Activated CD8-positive, alpha-beta memory T cell treated with anti-CD3 and anti-CD28 coated beads for 24 hours (primary cell): ENCODE data around the gene SENP8.
A peak's percentile ranks its signal among the peaks of the same experiment; 100 is the strongest.
"Not testable (repeated sequence)": the region's sequence is repeated elsewhere in the genome, so short reads cannot be mapped to it uniquely, and the experiment has no call there.

Experiments used
- DNase-seq: peaks from one replicate; pipeline ENCODE4 v3.0.0-alpha.2; 2020

The SENP8 gene

DNA sequence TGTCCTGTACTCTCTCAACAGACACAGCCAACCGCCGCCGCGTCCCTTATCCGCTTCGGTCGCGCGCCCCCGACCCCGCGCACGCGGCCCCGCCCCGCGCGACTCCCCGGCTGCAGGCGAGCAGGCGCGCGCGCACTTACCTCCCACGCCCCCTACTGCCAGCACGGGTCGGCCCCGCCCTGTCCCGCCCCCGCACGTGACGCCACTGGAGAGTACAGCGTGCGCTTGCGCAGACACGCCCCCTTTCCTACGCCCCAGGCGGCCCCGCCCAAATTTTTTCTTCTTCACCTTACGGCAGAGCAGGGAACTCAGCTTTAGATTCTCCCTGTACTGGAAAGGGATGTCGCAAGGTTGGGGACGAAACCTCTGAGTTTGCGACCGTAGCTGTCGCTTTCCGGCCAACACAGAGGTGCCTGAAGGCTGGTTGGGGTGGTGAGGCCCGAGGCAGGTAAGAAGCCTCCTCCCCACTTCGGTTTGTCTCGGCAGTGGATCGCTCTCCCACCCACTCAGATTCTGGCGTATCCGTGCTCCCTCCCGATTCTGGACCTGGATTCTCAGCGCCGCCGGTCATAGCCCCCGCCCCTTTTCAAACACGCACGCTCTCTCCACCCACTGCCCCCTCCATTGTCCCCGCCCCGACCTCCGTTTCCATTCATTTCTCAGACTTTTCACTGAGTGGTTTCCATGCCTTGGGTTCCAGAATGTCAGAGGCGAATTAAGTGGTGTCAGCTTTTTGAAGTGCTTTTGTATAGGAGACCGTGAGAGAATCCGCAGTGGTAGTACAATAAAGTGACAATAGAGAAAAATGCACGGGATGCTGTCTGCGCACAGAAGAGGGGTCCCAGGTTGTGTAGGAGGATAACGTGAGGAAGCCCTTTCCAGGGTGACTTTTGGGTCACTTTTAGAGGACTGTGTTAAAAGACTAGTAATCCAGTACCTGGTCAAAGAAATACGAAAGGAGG, at the start of gene SENP8, which contains the start of gene MYO9A:
SENP8 (plus strand) TSS at position 387 of the 962 bp plus-strand sequence. CDS start 21,221 bp downstream, outside the sequence.
MYO9A (minus strand) TSS at position 134 of the 962 bp plus-strand sequence. CDS start 71,587 bp downstream, outside the sequence.
- peak; percentile 100 for DNase-seq

DNA sequence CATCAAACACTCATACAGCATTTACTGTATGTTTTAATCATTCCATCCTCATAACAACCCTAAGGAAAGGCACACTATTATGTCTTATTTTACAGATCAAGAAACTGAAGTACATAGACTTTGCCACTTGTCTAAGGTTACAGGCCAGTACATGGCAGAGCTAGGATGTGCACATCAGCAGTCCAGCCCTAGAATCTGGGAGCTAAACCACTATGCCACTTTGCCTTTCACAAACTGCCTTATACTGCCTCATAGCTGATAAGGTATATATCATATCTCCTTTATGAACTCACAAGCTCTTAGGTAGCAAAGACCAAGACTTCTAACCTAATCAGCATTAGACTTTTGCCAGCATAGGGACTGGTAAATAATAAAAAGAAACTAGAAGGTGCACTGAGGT, 49.3 kb upstream of the SENP8 start:
- DNase-seq: no peak

GRCh38 chr15:72070817-72071447, 47.3 kb upstream of the SENP8 start:
- no peak for DNase-seq

- DNase-seq: not testable (repeated sequence)
These were observed 46.8 kb upstream of the SENP8 start for GRCh38 chr15:72071448-72071825.

DNA sequence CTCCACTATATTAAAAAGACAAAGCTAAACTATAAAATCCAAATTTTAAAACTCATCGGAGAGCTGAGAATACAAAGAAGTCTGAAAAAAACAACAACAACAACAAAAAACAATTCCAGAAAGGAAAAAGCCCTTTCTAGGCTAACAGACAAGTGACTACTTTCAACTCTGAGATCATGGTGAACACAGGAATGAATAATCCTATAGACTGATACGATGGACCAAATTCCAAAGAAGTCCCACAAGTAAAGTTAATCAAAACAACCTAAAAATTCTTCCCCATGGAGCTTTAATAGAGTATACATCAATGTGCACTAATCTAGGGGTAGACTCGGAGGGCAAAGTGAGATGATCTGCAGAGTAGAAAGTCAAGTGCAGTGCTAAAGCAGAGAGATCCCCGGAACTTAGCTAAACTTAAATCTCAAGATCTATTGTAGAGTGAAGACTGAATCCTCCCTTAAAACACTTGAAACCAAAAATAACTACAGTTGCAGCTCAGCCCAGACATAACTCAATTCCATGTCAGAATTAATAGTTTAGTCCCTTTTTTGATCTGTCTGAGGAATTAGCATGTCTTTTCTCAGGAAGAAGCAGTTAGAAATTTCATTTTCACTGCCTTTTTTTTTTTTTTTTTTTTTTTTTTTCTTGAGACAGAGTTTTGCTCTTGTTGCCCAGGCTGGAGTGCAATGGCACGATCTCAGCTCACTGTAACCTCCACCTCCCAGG, 43.7 kb upstream of the SENP8 start:
- no peak for DNase-seq

DNA sequence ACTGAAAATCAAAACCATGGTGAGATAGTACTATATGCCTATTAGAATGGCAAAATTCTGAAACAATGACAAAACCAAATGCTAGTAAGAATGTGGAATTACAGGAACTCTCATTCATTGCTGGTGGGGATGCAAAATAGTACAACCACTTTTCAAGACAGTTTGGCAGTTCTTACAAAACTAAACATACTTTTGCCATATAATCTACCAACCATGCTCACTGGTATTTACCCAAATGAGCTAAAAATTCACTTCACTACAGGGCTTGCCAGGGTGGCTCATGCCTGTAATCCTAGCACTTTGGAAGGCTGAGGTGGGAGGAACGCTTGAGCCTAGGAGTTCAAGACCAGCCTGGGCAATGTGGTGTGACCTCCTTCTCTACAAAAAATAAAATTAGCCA, 40.3 kb upstream of the SENP8 start:
- DNase-seq: no peak

- DNase-seq: no peak
These were observed 39.3 kb upstream of the SENP8 start for GRCh38 chr15:72078887-72079286.

- DNase-seq: no peak
These were observed 36.0 kb upstream of the SENP8 start for GRCh38 chr15:72082176-72082575.

- DNase-seq: no peak
These were observed 32.0 kb upstream of the SENP8 start for GRCh38 chr15:72086010-72086697.

DNA sequence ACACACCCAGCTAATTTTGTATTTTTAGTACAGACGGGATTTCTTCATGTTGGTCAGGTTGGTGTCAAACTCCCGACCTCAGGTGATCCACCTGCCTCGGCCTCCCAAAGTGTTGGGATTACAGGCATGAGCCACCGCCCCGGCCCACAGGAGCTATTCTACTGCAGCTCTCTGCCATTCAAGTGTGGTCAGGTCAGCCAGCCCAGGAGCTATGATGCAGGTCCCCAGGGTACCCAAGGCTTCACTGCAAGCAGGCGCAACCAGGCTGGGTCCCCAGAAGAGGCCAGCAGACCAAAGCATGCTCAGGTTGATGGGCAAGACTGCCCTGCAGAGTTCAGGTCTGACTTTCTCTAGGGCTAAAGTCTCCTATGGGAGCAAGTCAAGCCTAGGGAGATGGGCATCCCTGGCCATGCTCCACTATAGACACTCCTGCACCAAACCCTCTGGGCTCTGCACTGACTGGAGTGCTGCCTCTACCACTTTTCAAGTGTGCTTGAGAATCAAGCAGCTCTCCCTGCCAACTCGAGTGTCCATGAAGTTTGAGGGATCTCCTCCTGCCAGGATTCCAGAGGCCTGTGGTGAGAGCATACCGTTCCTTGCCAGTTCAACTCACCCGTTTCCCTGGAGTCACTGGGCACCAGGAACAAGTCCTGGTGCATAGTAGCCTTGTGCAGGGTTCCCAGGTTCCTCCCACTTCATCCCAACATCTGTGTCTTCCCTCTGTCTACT, 31.1 kb upstream of the SENP8 start:
- DNase-seq: no peak

DNA sequence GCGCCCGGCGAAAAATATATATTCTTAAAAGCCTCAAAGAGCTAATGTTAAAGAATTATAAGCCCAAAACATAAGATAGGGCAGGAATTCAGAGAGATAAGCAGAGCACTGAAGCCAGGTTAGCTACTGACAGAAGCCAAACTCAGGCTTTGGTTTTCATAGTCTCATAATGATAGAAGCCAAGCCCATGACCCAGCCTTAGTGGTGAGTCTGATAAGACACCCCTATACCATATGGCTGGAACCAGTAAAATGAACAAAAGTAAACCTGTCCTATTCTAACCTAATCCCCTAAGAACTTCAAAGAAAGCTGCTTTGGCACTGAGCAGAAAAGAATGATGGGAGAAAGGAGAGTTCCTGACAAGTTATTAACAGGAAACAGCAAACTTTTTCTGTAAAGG, 26.2 kb upstream of the SENP8 start:
- no peak for DNase-seq

DNA sequence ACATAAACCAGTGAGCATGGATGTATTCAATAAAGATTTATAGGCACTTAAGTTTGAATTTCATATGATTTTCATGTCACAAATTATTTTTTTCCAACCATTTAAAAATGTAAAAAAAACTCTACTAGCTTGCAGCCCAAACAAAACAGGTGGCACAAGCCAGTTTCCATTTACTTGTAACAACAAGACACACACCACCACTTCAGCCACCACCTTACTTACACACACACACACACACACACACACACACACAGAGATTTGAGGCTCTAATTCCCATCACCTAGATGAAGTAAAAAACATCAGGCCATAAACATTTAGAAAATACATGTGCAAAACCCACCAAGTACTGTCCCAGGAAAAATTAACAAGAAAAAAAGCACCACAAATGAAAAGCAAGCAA, 25.5 kb upstream of the SENP8 start:
- DNase-seq: no peak

- DNase-seq: no peak
These were observed 21.4 kb upstream of the SENP8 start for GRCh38 chr15:72096796-72097195.

- no peak for DNase-seq
These were observed 20.2 kb upstream of the SENP8 start for GRCh38 chr15:72098040-72098439.

DNA sequence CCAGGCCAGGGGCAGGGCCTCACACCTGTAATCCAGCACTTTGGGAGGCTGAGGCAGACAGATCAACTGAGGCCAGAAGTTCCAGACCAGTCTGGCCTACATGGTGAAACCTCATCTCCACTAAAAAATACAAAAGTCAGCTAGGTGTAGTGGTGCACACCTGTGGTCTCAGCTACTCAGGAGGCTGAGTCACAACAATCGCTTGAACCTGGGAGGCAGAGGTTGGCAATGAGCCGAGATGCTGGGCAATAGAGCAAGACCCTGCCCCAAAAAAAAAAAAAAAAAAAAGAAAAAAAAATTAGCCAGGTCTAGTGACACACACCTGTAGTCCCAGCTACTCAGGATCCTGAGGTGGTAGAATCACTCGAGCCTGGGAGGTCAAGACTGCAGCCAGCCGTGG, 19.0 kb upstream of the SENP8 start:
- DNase-seq: no peak

DNA sequence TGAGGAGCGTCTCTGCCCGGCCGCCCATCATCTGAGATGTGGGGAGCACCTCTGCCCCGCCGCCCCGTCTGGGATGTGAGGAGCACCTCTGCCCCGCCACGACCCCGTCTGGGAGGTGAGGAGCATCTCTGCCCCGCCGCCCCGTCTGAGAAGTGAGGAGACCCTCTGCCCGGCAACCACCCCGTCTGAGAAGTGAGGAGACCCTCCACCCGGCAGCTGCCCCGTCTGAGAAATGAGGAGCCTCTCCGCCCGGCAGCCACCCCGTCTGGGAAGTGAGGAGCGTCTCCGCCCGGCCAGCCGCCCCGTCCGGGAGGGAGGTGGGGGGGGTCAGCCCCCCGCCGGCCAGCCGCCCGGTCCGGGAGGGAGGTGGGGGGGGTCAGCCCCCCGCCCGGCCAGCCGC, 17.7 kb upstream of the SENP8 start:
- DNase-seq: not testable (repeated sequence)

DNA sequence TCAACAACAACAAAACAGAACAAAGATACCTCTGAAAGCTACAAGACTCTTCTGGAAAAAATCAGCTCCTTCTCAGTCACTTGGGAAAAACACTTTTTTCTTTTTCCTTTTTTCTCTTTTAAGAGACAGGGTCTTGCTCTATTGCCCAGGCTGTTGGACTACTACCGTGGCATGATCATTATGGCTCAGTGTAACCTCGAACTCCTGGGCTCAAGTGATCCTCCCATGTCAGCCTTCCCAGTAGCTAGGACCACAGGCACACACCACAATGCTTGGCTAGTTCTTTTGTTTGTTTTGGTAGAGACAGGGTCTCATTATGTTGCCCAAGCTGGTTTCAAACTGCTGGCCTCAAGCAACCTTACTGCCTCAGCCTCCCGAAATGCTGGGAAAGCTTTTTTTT, 13.1 kb upstream of the SENP8 start:
- DNase-seq: no peak

DNA sequence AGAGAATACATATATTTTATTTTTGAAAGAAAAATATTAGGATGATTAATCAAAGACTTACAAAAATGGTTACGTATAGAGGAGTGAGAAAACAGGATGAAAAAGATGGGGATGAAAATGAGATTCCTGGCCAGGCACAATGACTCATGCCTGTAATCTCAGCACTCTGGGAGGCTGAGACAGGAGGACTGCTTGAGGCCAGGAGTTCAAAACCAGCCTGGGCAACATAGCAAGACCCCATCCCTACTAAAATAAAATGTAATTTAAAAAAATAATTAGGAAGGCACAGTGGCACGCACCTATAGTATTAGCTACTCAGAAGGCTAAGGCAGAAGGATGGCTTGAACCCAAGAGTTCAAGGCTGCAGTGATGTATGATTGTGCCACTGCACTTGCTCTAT, 12.1 kb upstream of the SENP8 start:
- no peak for DNase-seq

- DNase-seq: no peak
These were observed 7.8 kb upstream of the SENP8 start for GRCh38 chr15:72110355-72110754.

- DNase-seq: no peak
These were observed 6.1 kb upstream of the SENP8 start for GRCh38 chr15:72112116-72112515.

DNA sequence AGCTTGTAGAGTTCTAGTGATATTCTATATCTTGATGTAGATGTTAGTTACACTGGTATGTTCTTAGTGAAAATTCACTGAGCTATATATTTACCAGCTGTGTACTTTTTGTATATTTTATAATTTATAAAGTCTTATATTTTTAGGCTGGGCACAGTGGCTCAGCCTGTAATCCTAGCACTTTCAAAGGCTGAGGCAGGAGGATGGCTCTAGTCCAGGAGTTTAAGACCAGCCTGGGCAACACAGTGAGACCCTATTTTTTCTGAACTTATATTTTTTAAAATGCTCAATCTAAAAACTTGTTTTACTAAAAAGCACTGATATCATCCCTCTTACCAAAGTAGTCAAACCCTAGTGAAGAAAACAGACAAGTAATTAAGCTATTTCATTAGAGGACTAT, 5.4 kb upstream of the SENP8 start:
- no peak for DNase-seq
